Activated B cell treated with CpG ODN at 0.5 μM for 24 hours (primary cell): Measurements from ENCODE around the gene PRSS35. TPM values are rescaled to one million over a fixed set of nuclear protein-coding genes. Genes with fewer than 3 reads are reported as not detected.

Experiments used
- ATAC-seq: fragments of 200-7000 bp; cut with Tn5 transposase; one replicate; pipeline ENCODE4 v1.10.0; 2021; ENCODE audit warnings: low read depth, mild to moderate bottlenecking, moderate library complexity
- CTCF ChIA-PET: fragments of 350-600 bp; sonication (Branson Sonifier 250); formaldehyde crosslinking; loops from one replicate; lab custom pipeline; 2021; ENCODE audit warnings: antibody characterized with exemption; lab: Charles Lee
- POLR2A ChIA-PET: fragments of 350-600 bp; sonication (Branson Sonifier 250); formaldehyde crosslinking; loops from one replicate; lab custom pipeline; 2021; ENCODE audit warnings: antibody characterized with exemption; lab: Charles Lee
- DNase-seq: peaks from one replicate; pipeline ENCODE4 v3.0.0; 2022
- H3K27ac Mint-ChIP-seq: one replicate; pipeline ENCODE4 v1.8.0; 2020; ENCODE audit warnings: mixed read lengths
- H3K27me3 Mint-ChIP-seq: one replicate; pipeline ENCODE4 v1.8.0; 2021; ENCODE audit warnings: mixed read lengths
- H3K36me3 Mint-ChIP-seq: one replicate; pipeline ENCODE4 v1.8.0; 2021; ENCODE audit warnings: low read depth, mixed read lengths
- H3K4me1 Mint-ChIP-seq: one replicate; pipeline ENCODE4 v1.8.0; 2021; ENCODE audit warnings: mixed read lengths
- H3K4me3 Mint-ChIP-seq: one replicate; pipeline ENCODE4 v1.8.0; 2020; ENCODE audit warnings: mild to moderate bottlenecking, mixed read lengths
- H3K9me3 Mint-ChIP-seq: one replicate; pipeline ENCODE4 v1.8.0; 2020; ENCODE audit warnings: mixed read lengths
- CTCF ChIP-seq: fragments of 200-600 bp; IDR thresholded peaks from one replicate; pipeline ENCODE4 v1.8.0; 2022; ENCODE audit warnings: antibody characterized with exemption, mild to moderate bottlenecking
- intact Hi-C: fragments of 100-400 bp; cut with micrococcal nuclease; formaldehyde crosslinking; loops from one replicate; pipeline ENCODE4 v1.15.1; 2024
- total RNA-seq: library from RNA; stranded (reverse); gene quantifications from 2 replicates; pipeline ENCODE4 v1.2.3, GENCODE V29; 2022

The PRSS35 gene
- total RNA-seq: not detected in 2 replicates

GRCh38 chr6:83511901-83512681 lies at the start of gene PRSS35:
Gene PRSS35 (plus strand): TSS chr6:83512534. CDS start chr6:83523442, 10,908 bp downstream.
- CTCF ChIA-PET: interaction anchor here (0.7 to 4.4 kb wide), 5 partner anchors 290 to 1240 kb away, joined by 3 to 29 read pairs (median 3); partner anchors contain the start of genes DOP1A and UBE3D
- Mint-ChIP-seq H3K27me3 (peaks cover 21% of the 10 kb centered on the region), H3K27ac (no peak within 1 kb of the TSS), H3K9me3 (no peaks in the 10 kb centered on the region), H3K4me1 (peaks cover 9% of the 10 kb centered on the region), H3K4me3 (peak within 1 kb of the TSS; percentile 24), H3K36me3 (no peaks in the 10 kb centered on the region)
- TF ChIP-seq CTCF: no peak
- ATAC-seq (no peak), DNase-seq (no peak)
- intact Hi-C loops: no loop called here
- POLR2A ChIA-PET: no interaction called here

- DNase-seq (no peak), ATAC-seq (no peak)
- no peak for TF ChIP-seq CTCF
- Mint-ChIP-seq H3K4me3 (no peak overlapping the region), H3K9me3 (no peaks in the 10 kb centered on the region), H3K36me3 (no peaks in the 10 kb centered on the region), H3K4me1 (no peaks in the 10 kb centered on the region), H3K27me3 (no peaks in the 10 kb centered on the region), H3K27ac (no peak overlapping the region)
- intact Hi-C loops: no loop called here
- CTCF ChIA-PET: no interaction called here
- POLR2A ChIA-PET: no interaction called here
These were observed 48.4 kb upstream of the PRSS35 start for GRCh38 chr6:83463886-83464285.

GRCh38 chr6:83464381-83465140 lies 47.8 kb upstream of the PRSS35 start:
- Mint-ChIP-seq H3K27ac (no peak overlapping the region), H3K4me1 (no peaks in the 10 kb centered on the region), H3K27me3 (no peaks in the 10 kb centered on the region), H3K9me3 (no peaks in the 10 kb centered on the region), H3K36me3 (no peaks in the 10 kb centered on the region), H3K4me3 (no peak overlapping the region)
- CTCF ChIA-PET: no interaction called here
- intact Hi-C loops: no loop called here
- DNase-seq (no peak), ATAC-seq (no peak)
- TF ChIP-seq CTCF: no peak
- POLR2A ChIA-PET: no interaction called here

GRCh38 chr6:83466328-83466727 lies 46.0 kb upstream of the PRSS35 start:
- H3K27ac Mint-ChIP-seq: no peak overlapping the region
- POLR2A ChIA-PET: no interaction called here
- H3K36me3 Mint-ChIP-seq: no peaks in the 10 kb centered on the region
- H3K4me3 Mint-ChIP-seq: no peak overlapping the region
- CTCF ChIA-PET: no interaction called here
- intact Hi-C loops: no loop called here
- H3K4me1 Mint-ChIP-seq: no peaks in the 10 kb centered on the region
- DNase-seq: no peak
- ATAC-seq: no peak
- H3K9me3 Mint-ChIP-seq: no peaks in the 10 kb centered on the region
- TF ChIP-seq CTCF: no peak
- H3K27me3 Mint-ChIP-seq: no peaks in the 10 kb centered on the region

GRCh38 chr6:83467620-83468036 lies 44.7 kb upstream of the PRSS35 start:
- TF ChIP-seq CTCF: no peak
- no peak for DNase-seq
- H3K9me3 Mint-ChIP-seq: no peaks in the 10 kb centered on the region
- intact Hi-C loops: no loop called here
- no peak overlapping the region for H3K27ac Mint-ChIP-seq
- no peaks in the 10 kb centered on the region for H3K4me1 Mint-ChIP-seq
- H3K27me3 Mint-ChIP-seq: no peaks in the 10 kb centered on the region
- ChIA-PET POLR2A (no interaction called here), CTCF (no interaction called here)
- H3K4me3 Mint-ChIP-seq: no peak overlapping the region
- no peak for ATAC-seq
- no peaks in the 10 kb centered on the region for H3K36me3 Mint-ChIP-seq
